ENCODE measurements around the gene SMO. TPM values are rescaled to one million over a fixed set of nuclear protein-coding genes. Genes with fewer than 3 reads are reported as not detected.
"Not testable (repeated sequence)": the region's sequence is repeated elsewhere in the genome, so short reads cannot be mapped to it uniquely, and the experiment has no call there.

SMO gene
- polyA plus RNA-seq, 4 donors: 0.54 to 23.0 (median 2.5) TPM; not detected in 1

GRCh38 chr7:129167817-129168216, 20.6 kb upstream of the SMO start:
- FAIRE-seq: no peak
- no peaks in the 10 kb centered on the region for H3K9me3 ChIP-seq (ENCODE audit: control insufficient read depth in 2 of 2, insufficient read depth in 1 of 2, low read depth in 1 of 2, low read length in 1 of 2)
- DNase-seq: no peak
- H3K27ac ChIP-seq (ENCODE audit: low read depth in 1 of 3, low read length in 2 of 3): no peak overlapping the region
- H3K4me1 ChIP-seq (ENCODE audit: control insufficient read depth in 3 of 3, insufficient read depth in 2 of 3, low read depth in 1 of 3, low read length in 2 of 3): peaks cover 0 to 10% (median 4%) of the 10 kb centered on the region in 3 donors
- H3K4me3 ChIP-seq (ENCODE audit: low read depth in 1 of 3, low read length in 3 of 3): no peak overlapping the region
- WGBS, 3 donors: 74 to 77% (median 76%) methylated on average over 4 of the region's 4 CpGs
- H3K36me3 ChIP-seq (ENCODE audit: control insufficient read depth in 3 of 3, insufficient read depth in 2 of 3, low read depth in 1 of 3, low read length in 3 of 3): peaks cover 0 to 6% (median 0%) of the 10 kb centered on the region in 3 donors
- H3K27me3 ChIP-seq (ENCODE audit: control insufficient read depth in 3 of 3, insufficient read depth in 3 of 3, low read length in 3 of 3): no peaks in the 10 kb centered on the region

DNA sequence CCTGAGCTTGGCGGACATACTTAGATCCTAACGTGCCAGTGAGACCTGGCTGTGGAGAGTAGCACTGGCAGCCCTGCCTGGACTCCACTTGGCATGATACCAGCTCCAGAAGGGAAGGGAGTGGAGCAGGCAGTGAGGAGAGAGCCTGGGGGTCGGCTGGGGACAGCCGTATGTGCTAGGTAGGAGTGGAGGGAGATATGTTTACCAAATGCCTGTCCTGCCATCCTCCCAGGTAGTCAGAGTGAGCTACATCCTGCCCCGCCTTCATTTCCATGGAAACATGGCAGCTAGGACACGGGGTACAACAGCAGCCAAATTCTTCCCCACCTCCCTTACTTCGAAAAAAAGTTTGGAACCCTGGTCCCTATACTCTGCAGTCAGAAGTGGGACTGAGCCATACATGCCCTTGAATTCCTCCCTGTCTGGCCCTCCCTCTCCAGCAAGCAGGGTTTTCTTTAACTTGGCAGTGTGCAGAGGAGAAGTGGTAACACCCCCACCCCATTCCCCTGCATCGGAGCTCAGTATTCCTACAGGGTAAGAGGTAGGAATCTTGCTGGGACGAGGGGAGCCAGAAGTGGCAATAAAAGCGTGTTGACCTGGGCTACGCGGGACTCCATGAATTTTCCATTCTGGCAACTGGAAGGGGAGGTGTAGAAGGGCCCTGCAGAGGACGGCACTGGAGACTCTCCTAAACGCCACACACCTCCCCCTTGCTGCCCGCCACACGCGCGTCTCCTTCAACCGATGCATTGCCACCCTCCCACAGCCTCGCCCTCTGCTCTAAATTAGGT, 20.0 kb upstream of the SMO start:
- H3K27ac ChIP-seq (ENCODE audit: low read depth in 1 of 3, low read length in 2 of 3): peak overlapping the region in 1 of 3 donors; percentile 30
- H3K4me1 ChIP-seq (ENCODE audit: control insufficient read depth in 3 of 3, insufficient read depth in 2 of 3, low read depth in 1 of 3, low read length in 2 of 3): peaks cover 0 to 10% (median 4%) of the 10 kb centered on the region in 3 donors
- FAIRE-seq (no peak), DNase-seq (no peak)
- WGBS, 3 donors: 41 to 53% (median 50%) methylated on average over 20 of the region's 20 CpGs
- no peaks in the 10 kb centered on the region for H3K27me3 ChIP-seq (ENCODE audit: control insufficient read depth in 3 of 3, insufficient read depth in 3 of 3, low read length in 3 of 3)
- no peaks in the 10 kb centered on the region for H3K9me3 ChIP-seq (ENCODE audit: control insufficient read depth in 2 of 2, insufficient read depth in 1 of 2, low read depth in 1 of 2, low read length in 1 of 2)
- H3K36me3 ChIP-seq (ENCODE audit: control insufficient read depth in 3 of 3, insufficient read depth in 2 of 3, low read depth in 1 of 3, low read length in 3 of 3): peaks cover 0 to 6% (median 0%) of the 10 kb centered on the region in 3 donors
- no peak overlapping the region for H3K4me3 ChIP-seq (ENCODE audit: low read depth in 1 of 3, low read length in 3 of 3)

- H3K4me1 ChIP-seq (ENCODE audit: control insufficient read depth in 3 of 3, insufficient read depth in 2 of 3, low read depth in 1 of 3, low read length in 2 of 3): peaks cover 0 to 10% (median 4%) of the 10 kb centered on the region in 3 donors
- H3K9me3 ChIP-seq (ENCODE audit: control insufficient read depth in 2 of 2, insufficient read depth in 1 of 2, low read depth in 1 of 2, low read length in 1 of 2): no peaks in the 10 kb centered on the region
- WGBS, 3 donors: 1 to 3% (median 2%) methylated on average over 31 to 47 of the region's 47 CpGs
- peak overlapping the region in 2 of 3 donors; percentile 49 to 52 for H3K27ac ChIP-seq (ENCODE audit: low read depth in 1 of 3, low read length in 2 of 3)
- H3K27me3 ChIP-seq (ENCODE audit: control insufficient read depth in 3 of 3, insufficient read depth in 3 of 3, low read length in 3 of 3): no peaks in the 10 kb centered on the region
- FAIRE-seq: no peak
- H3K36me3 ChIP-seq (ENCODE audit: control insufficient read depth in 3 of 3, insufficient read depth in 2 of 3, low read depth in 1 of 3, low read length in 3 of 3): peaks cover 0 to 6% (median 0%) of the 10 kb centered on the region in 3 donors
- H3K4me3 ChIP-seq (ENCODE audit: low read depth in 1 of 3, low read length in 3 of 3): peak overlapping the region; percentile 43 to 52 (median 49)
- DNase-seq: peak; percentile 21 to 73
Observed at GRCh38 chr7:129169171-129169671, 19.2 kb upstream of the SMO start.

GRCh38 chr7:129169686-129170440, 18.6 kb upstream of the SMO start:
- Histone ChIP-seq H3K36me3 (ENCODE audit: control insufficient read depth in 3 of 3, insufficient read depth in 2 of 3, low read depth in 1 of 3, low read length in 3 of 3) (peaks cover 0 to 6% (median 0%) of the 10 kb centered on the region in 3 donors), H3K27ac (ENCODE audit: low read depth in 1 of 3, low read length in 2 of 3) (peak overlapping the region in 1 of 3 donors; percentile 52), H3K27me3 (ENCODE audit: control insufficient read depth in 3 of 3, insufficient read depth in 3 of 3, low read length in 3 of 3) (no peaks in the 10 kb centered on the region), H3K4me3 (ENCODE audit: low read depth in 1 of 3, low read length in 3 of 3) (peak overlapping the region in 2 of 3 donors; percentile 43 to 52), H3K4me1 (ENCODE audit: control insufficient read depth in 3 of 3, insufficient read depth in 2 of 3, low read depth in 1 of 3, low read length in 2 of 3) (peaks cover 0 to 10% (median 4%) of the 10 kb centered on the region in 3 donors), H3K9me3 (ENCODE audit: control insufficient read depth in 2 of 2, insufficient read depth in 1 of 2, low read depth in 1 of 2, low read length in 1 of 2) (no peaks in the 10 kb centered on the region)
- FAIRE-seq (no peak), DNase-seq (no peak)
- WGBS, 3 donors: 47 to 63% (median 62%) methylated on average over 16 of the region's 16 CpGs

GRCh38 chr7:129170441-129171021, 17.9 kb upstream of the SMO start:
- WGBS, 3 donors: 89 to 92% (median 90%) methylated on average over 11 of the region's 11 CpGs

DNA sequence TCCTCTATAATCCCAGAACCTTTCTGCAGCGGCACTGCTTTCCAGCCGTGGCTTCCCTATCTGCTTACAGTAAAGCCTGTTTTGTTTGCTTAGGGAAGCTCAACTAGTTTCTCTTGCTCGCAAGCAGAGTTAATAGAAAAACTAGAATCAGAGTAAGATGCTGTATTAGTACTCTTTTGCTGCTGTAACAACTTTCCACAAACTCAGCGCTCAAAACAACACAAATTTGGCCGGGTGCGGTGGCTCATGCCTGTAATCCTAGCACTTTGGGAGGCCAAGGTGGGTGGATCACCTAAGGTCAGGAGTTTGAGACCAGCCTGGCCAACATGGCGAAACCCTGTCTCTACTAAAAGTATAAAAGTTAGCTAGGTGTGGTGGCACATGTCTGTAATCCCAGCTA, 14.6 kb upstream of the SMO start:
- FAIRE-seq: not testable (repeated sequence)
- WGBS, 3 donors: 90 to 95% (median 93%) methylated on average over 7 of the region's 7 CpGs

More at GRCh38 chr7:129170441-129171021, 17.9 kb upstream of the SMO start:
- H3K36me3 ChIP-seq (ENCODE audit: control insufficient read depth in 3 of 3, insufficient read depth in 2 of 3, low read depth in 1 of 3, low read length in 3 of 3): peaks cover 0 to 6% (median 0%) of the 10 kb centered on the region in 3 donors
- DNase-seq (no peak), FAIRE-seq (no peak)
- H3K9me3 ChIP-seq (ENCODE audit: control insufficient read depth in 2 of 2, insufficient read depth in 1 of 2, low read depth in 1 of 2, low read length in 1 of 2): no peaks in the 10 kb centered on the region
- H3K27me3 ChIP-seq (ENCODE audit: control insufficient read depth in 3 of 3, insufficient read depth in 3 of 3, low read length in 3 of 3): peaks cover 0 to 2% (median 0%) of the 10 kb centered on the region in 3 donors
- H3K4me1 ChIP-seq (ENCODE audit: control insufficient read depth in 3 of 3, insufficient read depth in 2 of 3, low read depth in 1 of 3, low read length in 2 of 3): peaks cover 0 to 10% (median 4%) of the 10 kb centered on the region in 3 donors
- H3K4me3 ChIP-seq (ENCODE audit: low read depth in 1 of 3, low read length in 3 of 3): no peak overlapping the region
- no peak overlapping the region for H3K27ac ChIP-seq (ENCODE audit: low read depth in 1 of 3, low read length in 2 of 3)

GRCh38 chr7:129176916-129177710, 11.3 kb upstream of the SMO start:
- WGBS, 3 donors: 50 to 62% (median 54%) methylated on average over 11 of the region's 11 CpGs
- no peak for DNase-seq
- Histone ChIP-seq H3K36me3 (ENCODE audit: control insufficient read depth in 3 of 3, insufficient read depth in 2 of 3, low read depth in 1 of 3, low read length in 3 of 3) (no peaks in the 10 kb centered on the region), H3K9me3 (ENCODE audit: control insufficient read depth in 2 of 2, insufficient read depth in 1 of 2, low read depth in 1 of 2, low read length in 1 of 2) (no peaks in the 10 kb centered on the region), H3K27ac (ENCODE audit: low read depth in 1 of 3, low read length in 2 of 3) (no peak overlapping the region), H3K27me3 (ENCODE audit: control insufficient read depth in 3 of 3, insufficient read depth in 3 of 3, low read length in 3 of 3) (peaks cover 0 to 2% (median 0%) of the 10 kb centered on the region in 3 donors), H3K4me3 (ENCODE audit: low read depth in 1 of 3, low read length in 3 of 3) (no peak overlapping the region), H3K4me1 (ENCODE audit: control insufficient read depth in 3 of 3, insufficient read depth in 2 of 3, low read depth in 1 of 3, low read length in 2 of 3) (no peaks in the 10 kb centered on the region)
- no peak for FAIRE-seq

More for the DNA sequence above, 14.6 kb upstream of the SMO start:
- H3K27ac ChIP-seq (ENCODE audit: low read depth in 1 of 3, low read length in 2 of 3); H3K36me3 ChIP-seq (ENCODE audit: control insufficient read depth in 3 of 3, insufficient read depth in 2 of 3, low read depth in 1 of 3, low read length in 3 of 3); H3K9me3 ChIP-seq (ENCODE audit: control insufficient read depth in 2 of 2, insufficient read depth in 1 of 2, low read depth in 1 of 2, low read length in 1 of 2); H3K4me1 ChIP-seq (ENCODE audit: control insufficient read depth in 3 of 3, insufficient read depth in 2 of 3, low read depth in 1 of 3, low read length in 2 of 3); DNase-seq; H3K27me3 ChIP-seq (ENCODE audit: control insufficient read depth in 3 of 3, insufficient read depth in 3 of 3, low read length in 3 of 3); H3K4me3 ChIP-seq (ENCODE audit: low read depth in 1 of 3, low read length in 3 of 3): not testable (repeated sequence)

Measured in small intestine (tissue), 7 donors.